Mesodermal cell (in vitro differentiated cells): ENCODE data around the gene RHEX.

ENCODE experiments used
- H3K27ac ChIP-seq: 2 replicates; pipeline ENCODE4 v1.7.0; 2013; ENCODE audit warnings: mild to moderate bottlenecking, low read depth, low read length, moderate library complexity; ENCODE audit not compliant: severe bottlenecking
- H3K36me3 ChIP-seq: 2 replicates; pipeline ENCODE4 v1.7.1; 2013; ENCODE audit warnings: mild to moderate bottlenecking, low read length, moderate library complexity; ENCODE audit not compliant: control insufficient read depth, insufficient read depth
- H3K4me1 ChIP-seq: one replicate; pipeline ENCODE4 v1.7.1; 2013; ENCODE audit warnings: mild to moderate bottlenecking, low read length; ENCODE audit not compliant: insufficient read depth, control insufficient read depth, poor library complexity, severe bottlenecking
- H3K4me3 ChIP-seq: 2 replicates; pipeline ENCODE4 v1.7.0; 2013; ENCODE audit warnings: low read length, control low read depth, mild to moderate bottlenecking; ENCODE audit not compliant: insufficient read depth, poor library complexity, severe bottlenecking; ENCODE audit errors: extremely low read depth
- H3K9me3 ChIP-seq: 2 replicates; pipeline ENCODE4 v1.7.1; 2013; ENCODE audit warnings: mild to moderate bottlenecking, low read length, moderate library complexity; ENCODE audit not compliant: control insufficient read depth
- WGBS, 2 experiments: methylation state at CpG; one replicate each; pipeline ENCODE4 v1.1.5; 2013; ENCODE audit warnings: missing lambda C conversion rate in 2 of 2; ENCODE audit not compliant: insufficient coverage in 2 of 2; 5-methylcytosine and 5-hydroxymethylcytosine counted together

Gene RHEX

DNA sequence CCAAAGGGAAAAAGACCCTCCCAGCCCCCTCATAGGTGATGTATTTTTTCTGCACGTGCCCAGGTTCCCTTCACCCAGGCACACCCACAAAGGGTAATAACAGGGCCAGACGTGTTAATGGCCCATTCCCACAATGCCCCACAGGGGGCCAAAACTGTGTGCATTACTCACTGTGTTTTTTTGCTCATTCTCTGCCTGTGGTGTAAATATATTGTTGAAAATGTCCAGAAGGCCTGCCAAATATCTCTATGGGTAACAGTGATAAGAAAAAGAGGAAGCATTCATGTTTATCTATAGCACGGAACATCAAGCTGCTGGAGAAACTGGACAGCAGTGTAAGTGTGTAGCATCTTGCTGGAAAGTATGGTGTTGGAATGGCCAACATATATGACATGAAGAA lies 21.9 kb downstream of the RHEX start:
- WGBS, 2 experiments = 61 to 75% methylated on average over 2 to 3 of the region's 3 CpGs
- no peaks in the 10 kb centered on the region for H3K9me3 ChIP-seq

GRCh38 chr1:206075786-206076755 lies 23.1 kb downstream of the RHEX start:
- Histone ChIP-seq H3K36me3 (no peaks in the 10 kb centered on the region), H3K4me1 (no peaks in the 10 kb centered on the region), H3K4me3 (no peak overlapping the region), H3K9me3 (no peaks in the 10 kb centered on the region), H3K27ac (no peak overlapping the region)
- 73 to 77% methylated on average over 10 of the region's 11 CpGs for WGBS, 2 experiments

More for the DNA sequence above, 21.9 kb downstream of the RHEX start:
- no peaks in the 10 kb centered on the region for H3K4me1 ChIP-seq
- no peak overlapping the region for H3K27ac ChIP-seq
- H3K36me3 ChIP-seq = no peaks in the 10 kb centered on the region
- no peak overlapping the region for H3K4me3 ChIP-seq

GRCh38 chr1:206079135-206079534 lies 26.2 kb downstream of the RHEX start:
- no peaks in the 10 kb centered on the region for H3K4me1 ChIP-seq
- H3K4me3 ChIP-seq = no peak overlapping the region
- H3K27ac ChIP-seq = no peak overlapping the region
- no peaks in the 10 kb centered on the region for H3K9me3 ChIP-seq
- 100% methylated on average over 1 of the region's 1 CpG; no CpG with 5 or more reads in 1 of the 2 experiments for WGBS, 2 experiments
- H3K36me3 ChIP-seq = no peaks in the 10 kb centered on the region

- Histone ChIP-seq H3K9me3 (no peaks in the 10 kb centered on the region), H3K4me3 (no peak overlapping the region), H3K4me1 (no peaks in the 10 kb centered on the region), H3K36me3 (no peaks in the 10 kb centered on the region), H3K27ac (no peak overlapping the region)
- 64 to 73% methylated on average over 3 to 6 of the region's 8 CpGs for WGBS, 2 experiments
These were observed 27.2 kb downstream of the RHEX start for GRCh38 chr1:206080026-206080820.

GRCh38 chr1:206081856-206082255 lies 28.9 kb downstream of the RHEX start:
- Histone ChIP-seq H3K36me3 (no peaks in the 10 kb centered on the region), H3K27ac (no peak overlapping the region), H3K4me3 (no peak overlapping the region), H3K9me3 (no peaks in the 10 kb centered on the region), H3K4me1 (no peaks in the 10 kb centered on the region)
- 93 to 94% methylated on average over 3 to 5 of the region's 5 CpGs for WGBS, 2 experiments

DNA sequence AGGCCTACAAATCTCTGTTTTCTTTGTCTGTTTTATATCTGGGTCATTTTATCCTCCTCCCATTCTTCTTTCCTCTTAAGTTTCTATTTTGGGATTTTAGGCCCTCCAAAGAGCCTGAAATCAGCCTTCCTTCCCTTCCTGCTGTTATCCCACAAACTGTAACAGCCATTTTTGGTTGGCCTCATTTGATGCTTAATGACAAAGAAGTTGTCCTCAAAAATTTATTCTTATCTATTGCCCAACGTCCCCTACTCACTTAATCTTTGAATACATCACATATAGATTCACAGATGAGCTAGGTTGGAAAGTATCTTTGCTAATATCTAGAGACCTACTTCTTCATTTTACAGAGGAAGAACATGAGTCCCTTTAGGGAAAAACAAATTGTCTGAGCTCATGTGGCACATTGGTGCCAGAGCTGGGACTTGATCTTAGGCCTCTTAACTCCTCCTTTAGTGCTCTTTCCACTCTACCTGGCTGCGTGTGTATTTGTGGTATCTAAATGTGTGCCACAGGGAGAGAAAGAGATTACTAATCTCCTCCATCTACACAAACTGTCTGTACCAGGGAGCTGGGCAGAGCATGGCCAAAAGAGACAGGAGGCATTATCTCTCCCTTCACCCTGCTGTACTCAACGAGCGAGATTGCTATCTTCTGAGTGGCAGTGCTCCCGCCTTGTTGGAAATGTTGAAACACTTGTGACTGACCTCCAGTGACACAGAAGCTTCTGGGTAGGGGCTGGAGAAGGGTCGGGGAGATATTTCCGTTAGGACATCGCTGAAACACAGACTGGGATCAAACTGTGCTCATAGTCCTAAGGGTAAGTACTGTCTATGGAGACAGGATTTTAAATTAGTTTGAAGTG lies 30.1 kb downstream of the RHEX start:
- Histone ChIP-seq H3K4me3 (no peak overlapping the region), H3K9me3 (no peaks in the 10 kb centered on the region)
- 76% methylated on average over 6 of the region's 8 CpGs for WGBS, 2 experiments

DNA sequence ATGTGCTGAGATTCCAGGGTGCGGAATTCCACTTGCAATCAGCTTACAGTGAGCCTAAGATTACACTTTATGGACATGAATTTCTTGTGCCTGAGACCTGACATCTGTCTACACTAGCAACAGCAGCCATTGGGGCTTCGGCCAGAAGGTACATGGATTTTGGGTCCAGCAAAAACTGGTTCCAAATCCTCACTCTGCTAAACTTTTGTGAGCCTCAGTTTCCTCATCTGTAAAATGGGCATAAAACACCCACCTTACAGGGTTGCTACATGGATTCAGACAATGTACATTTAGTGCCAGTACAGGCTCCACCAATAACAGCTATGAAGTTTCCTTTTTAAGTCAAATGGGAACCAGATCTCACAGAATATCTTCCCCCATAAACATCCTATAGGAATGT lies 30.8 kb downstream of the RHEX start:
- H3K4me1 ChIP-seq = no peaks in the 10 kb centered on the region
- 91 to 100% methylated on average over 2 of the region's 2 CpGs for WGBS, 2 experiments
- H3K4me3 ChIP-seq = no peak overlapping the region
- no peak overlapping the region for H3K27ac ChIP-seq
- H3K36me3 ChIP-seq = no peaks in the 10 kb centered on the region
- no peaks in the 10 kb centered on the region for H3K9me3 ChIP-seq

More for the DNA sequence above, 30.1 kb downstream of the RHEX start:
- Histone ChIP-seq H3K36me3 (no peaks in the 10 kb centered on the region), H3K4me1 (no peaks in the 10 kb centered on the region), H3K27ac (peak overlapping the region; percentile 31)

DNA sequence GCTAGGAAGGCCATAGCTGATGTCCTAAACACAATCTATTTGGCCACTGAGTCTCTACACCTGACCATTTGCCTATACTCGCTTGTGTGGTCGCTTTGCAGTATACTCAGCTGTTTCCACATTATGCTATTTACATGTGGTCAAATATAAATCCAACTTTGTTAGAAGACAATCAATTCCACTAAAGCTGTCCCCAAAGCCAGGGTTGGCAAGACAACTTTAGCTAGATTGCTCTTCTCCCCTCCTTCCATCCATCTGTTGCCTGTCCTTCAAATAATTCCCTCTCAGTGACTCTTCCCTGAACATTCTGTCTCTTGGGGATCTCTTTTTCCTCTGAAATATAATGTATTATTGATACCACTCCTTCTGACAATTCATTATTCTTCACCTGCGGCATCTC lies 34.1 kb downstream of the RHEX start:
- no peak overlapping the region for H3K27ac ChIP-seq

DNA sequence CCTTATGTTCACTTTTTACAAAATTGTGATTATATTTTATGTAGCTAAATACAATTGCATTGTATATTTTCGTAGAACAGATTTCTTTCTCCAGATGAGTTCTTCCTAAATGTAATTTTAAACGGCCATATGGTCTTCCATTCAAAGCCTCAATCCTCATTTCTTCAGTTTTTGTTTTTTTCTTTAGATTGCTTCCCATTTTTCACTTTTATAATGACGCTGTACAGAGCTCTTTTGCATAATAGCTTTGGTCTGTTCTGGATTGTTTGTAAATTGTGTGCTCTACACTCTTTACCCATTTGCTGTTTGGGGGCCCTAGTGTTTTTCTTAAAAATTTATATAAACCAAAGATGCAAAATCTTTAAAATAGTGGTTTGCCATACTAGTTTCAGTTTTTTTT lies 36.4 kb downstream of the RHEX start:
- Histone ChIP-seq H3K36me3 (no peaks in the 10 kb centered on the region), H3K4me1 (no peaks in the 10 kb centered on the region), H3K9me3 (no peaks in the 10 kb centered on the region), H3K4me3 (no peak overlapping the region), H3K27ac (no peak overlapping the region)
- 80 to 86% methylated on average over 1 of the region's 3 CpGs for WGBS, 2 experiments

More for the DNA sequence above, 34.1 kb downstream of the RHEX start:
- H3K36me3 ChIP-seq = no peaks in the 10 kb centered on the region
- WGBS, 2 experiments = 90 to 96% methylated on average over 2 to 3 of the region's 3 CpGs
- no peak overlapping the region for H3K4me3 ChIP-seq
- H3K4me1 ChIP-seq = no peaks in the 10 kb centered on the region
- no peaks in the 10 kb centered on the region for H3K9me3 ChIP-seq

GRCh38 chr1:206094024-206094423 lies 41.1 kb downstream of the RHEX start:
- Histone ChIP-seq H3K27ac (no peak overlapping the region), H3K4me3 (no peak overlapping the region), H3K9me3 (no peaks in the 10 kb centered on the region), H3K36me3 (no peaks in the 10 kb centered on the region), H3K4me1 (no peaks in the 10 kb centered on the region)
- WGBS, 2 experiments = 100% methylated on average over 1 of the region's 7 CpGs; no CpG with 5 or more reads in 1 of the 2 experiments
